GDM1 (cell line): Measurements from ENCODE around the gene CDK3.

ENCODE experiments used
- DNase-seq: peaks from one replicate; lab custom pipeline; 2025; lab: John Stamatoyannopoulos, UW

The CDK3 gene

GRCh38 chr17:75991396-75991795 lies 9.3 kb upstream of the CDK3 start:
- no peak for DNase-seq

- DNase-seq: no peak
Measured at GRCh38 chr17:75994802-75995370, 5.8 kb upstream of the CDK3 start.

GRCh38 chr17:75995385-75995925 lies 5.2 kb upstream of the CDK3 start:
- DNase-seq: no peak

GRCh38 chr17:75996665-75997590 lies 3.7 kb upstream of the CDK3 start:
- DNase-seq: peak; percentile 86

DNA sequence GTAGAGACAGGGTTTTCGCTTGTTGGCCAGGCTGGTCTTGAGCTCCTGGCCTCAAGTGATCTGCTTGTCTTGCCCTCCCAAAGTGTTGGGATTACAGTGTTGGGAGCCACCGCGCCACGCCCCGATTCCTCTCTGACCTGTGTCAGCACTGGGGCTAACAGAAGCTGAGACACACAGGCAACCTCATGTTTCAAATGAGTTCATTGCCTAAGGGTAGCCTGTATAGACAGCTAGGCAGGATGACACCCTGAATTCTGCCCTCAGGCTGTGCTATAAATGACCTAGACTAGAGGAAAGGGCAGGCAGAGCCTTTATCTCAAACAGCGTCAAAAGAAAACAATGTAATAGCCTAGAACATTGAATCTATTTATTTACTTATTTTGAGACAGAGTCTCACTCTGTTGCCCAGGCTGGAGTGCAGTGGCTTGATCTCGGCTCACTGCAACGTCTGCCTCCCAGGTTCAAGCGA lies 2.3 kb upstream of the CDK3 start:
- no peak for DNase-seq

DNA sequence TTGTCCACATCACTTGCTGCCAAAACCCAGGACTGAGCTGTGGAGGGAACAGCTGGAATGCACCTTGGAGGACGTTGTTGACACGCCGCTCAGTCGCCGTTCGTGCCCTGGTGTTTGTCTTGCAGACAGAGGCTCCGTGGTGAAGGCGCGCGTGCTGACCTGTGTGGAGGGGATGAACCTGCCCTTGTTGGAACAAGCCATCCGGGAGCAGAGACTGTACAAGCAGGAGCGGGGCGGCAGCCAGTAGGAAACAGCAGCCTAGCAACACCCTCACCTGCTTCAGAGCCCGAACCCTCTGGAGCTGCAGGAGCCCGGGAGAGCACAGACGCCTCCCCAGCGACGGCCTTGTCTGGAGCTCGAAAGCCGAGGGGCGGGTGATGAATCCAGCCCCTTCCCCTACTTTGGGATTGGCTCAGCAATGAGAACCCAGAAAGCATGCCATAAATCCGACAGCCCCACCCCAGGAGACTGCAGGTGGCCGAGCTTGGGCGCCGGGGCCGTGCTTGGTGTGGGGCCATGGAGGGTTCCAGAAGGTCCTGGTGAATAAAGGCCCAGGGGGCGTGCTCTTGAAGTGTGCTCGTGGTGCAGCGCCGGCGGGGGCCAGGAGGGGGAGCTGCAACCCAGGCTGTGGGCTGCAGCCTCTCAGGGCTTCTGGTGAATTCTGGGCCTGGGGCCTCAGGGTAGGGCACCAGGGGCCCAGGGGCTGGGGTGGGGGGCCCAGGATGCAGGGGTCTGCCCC lies 470 bp upstream of the CDK3 start:
- peak; percentile 60 for DNase-seq

DNA sequence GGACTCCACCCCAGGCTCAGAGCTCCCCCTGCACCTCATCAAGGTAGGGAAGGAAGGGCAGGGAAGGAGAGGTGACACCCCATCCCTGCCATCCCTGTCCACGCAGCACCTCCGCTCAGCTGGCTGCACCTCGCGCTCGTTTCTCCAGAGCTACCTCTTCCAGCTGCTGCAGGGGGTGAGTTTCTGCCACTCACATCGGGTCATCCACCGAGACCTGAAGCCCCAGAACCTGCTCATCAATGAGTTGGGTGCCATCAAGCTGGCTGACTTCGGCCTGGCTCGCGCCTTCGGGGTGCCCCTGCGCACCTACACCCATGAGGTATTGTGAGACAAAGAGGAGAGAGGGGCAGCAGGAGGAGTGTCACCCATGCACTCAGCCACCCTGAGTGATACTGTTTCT lies 1.4 kb downstream of the CDK3 start:
- DNase-seq: no peak

GRCh38 chr17:76003915-76004314 lies 3.3 kb downstream of the CDK3 start:
- DNase-seq: no peak

DNA sequence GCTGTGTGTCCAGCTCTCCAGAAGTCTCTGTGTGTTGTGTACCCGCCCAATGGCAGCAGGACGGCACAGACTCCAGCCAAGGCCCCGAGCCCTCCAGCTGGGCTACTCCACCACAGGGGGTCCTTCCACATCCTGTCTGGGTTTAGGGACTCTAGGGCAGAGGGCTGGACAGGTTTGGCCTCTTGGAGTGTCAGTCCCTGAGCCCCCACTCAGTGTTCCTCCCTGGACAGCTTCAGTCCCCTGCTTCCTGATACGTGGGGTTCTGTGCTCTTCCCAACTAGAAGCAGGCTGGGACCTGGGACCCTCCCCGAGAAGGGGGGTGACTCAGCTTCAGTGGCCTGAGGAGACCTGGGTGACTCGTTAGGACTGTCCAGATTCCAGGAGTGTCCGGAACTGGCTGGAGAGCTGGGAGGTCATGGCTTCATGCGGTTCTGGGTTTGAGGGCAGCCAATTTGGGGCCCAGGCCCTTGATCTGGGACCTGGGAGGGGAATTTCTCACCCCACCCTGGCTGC lies 4.2 kb downstream of the CDK3 start:
- no peak for DNase-seq

- DNase-seq: peak; percentile 40
Measured at GRCh38 chr17:76005263-76006149, 4.9 kb downstream of the CDK3 start.

GRCh38 chr17:76007131-76007849 lies 6.6 kb downstream of the CDK3 start:
- DNase-seq: no peak

DNA sequence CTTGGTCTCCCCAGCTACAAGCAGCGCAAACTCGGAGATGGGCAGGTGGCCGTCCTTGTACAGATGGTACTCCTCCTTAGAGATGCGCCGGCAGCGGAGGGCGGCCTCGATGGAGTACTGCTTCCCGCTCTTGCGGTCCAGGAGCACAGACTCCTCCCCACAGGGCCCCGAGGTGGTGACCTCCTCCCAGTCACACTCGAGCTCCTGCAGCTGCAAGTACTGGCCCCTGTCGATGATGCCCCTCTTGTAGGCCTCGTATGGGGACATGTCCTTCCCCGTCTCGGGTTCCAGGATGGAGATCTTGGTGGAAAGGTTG lies 7.2 kb downstream of the CDK3 start:
- no peak for DNase-seq

DNA sequence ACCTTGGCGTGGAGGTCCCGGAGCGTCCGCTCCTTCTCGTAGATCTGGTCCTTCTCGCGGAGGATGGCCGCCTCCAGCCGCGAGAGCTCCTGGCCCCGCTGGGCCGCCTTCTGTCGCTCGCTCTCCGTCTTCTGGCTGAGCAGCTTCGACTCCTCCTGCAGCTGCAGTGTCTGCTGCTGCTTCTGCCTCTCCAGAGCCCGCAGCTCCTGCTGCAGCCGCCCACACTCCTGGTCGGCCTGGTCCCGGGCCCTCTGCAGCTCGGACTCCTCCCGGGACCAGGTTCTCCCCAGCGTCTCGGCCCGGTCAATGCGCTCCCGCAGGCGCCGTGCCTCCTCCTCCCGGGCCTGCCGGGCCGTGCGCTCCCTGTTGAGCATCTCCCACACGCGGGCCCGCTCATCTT lies 7.6 kb downstream of the CDK3 start:
- no peak for DNase-seq

DNA sequence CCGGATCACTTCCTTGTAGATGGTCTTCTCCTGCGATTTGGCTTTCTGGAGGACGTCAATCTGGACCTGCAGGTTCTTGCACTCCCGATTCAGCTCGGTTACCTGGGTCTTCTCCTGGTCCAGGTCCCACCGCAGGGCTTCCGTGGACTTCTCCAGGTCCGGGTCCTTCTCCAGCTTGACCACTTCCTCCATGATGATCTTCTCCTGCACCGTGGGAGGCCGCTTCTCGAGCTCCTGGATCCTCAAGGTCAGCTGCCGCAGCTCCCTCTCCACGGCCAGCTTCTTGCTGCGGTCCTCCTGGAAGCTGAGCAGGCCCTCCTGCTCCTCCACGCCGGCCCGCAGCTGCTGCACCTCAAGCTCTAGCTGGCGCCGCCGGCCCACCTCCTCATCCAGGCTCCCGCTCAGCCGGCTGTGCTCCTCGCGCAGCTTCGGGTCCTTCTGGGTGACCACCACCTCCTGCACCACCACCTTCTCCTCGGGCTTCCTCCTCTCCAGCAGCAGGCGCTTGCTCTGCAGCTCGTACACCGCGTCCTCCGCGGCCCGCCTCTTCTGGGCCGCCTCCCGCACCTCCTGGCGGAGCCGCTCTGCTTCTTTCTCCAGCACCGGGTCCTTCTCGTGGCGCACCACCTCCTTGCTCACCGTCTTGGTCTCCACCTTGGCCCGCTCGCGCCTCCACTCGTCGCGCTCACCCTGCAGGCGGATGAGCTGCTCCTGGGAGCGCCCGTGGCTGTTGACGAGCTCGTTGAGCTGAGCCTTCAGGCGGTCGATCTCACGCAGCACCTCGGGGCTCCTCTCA lies 8.2 kb downstream of the CDK3 start:
- DNase-seq: no peak

- no peak for DNase-seq
Measured at GRCh38 chr17:76009447-76009846, 8.8 kb downstream of the CDK3 start.

DNA sequence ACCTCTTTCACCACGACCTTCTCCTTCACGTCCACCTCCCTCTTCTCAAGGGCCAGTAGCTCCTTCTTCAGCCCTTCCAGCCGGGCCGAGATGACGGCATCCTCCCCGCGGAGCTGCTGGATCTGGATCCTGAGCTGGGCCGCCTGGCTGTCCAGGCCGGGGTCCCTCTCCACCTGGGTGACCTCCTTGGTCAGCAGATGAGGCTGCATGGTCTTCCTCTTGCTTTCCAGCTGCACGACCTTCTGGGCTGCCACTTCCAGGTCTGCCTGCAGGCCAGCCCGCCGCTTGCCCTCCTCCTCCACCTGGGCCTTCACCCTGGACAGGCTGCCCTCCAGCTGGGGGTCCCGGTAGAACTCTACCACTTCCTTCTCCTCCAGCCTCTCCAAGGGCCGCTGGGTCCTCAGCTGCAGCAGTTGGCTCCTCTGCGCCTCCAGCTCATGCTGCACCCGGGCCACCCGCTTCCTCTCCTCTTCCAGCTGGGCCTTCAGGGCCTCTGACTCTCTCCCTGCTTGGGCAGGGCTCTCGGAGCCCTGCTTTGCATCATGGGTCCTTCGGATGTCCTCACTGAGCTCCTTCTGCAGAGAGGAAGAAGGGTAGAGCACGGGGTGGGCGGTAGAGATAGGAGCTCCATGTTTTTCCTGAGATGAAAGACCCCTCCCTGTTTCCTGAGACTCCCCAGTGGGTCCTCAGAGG lies 9.5 kb downstream of the CDK3 start:
- no peak for DNase-seq

DNA sequence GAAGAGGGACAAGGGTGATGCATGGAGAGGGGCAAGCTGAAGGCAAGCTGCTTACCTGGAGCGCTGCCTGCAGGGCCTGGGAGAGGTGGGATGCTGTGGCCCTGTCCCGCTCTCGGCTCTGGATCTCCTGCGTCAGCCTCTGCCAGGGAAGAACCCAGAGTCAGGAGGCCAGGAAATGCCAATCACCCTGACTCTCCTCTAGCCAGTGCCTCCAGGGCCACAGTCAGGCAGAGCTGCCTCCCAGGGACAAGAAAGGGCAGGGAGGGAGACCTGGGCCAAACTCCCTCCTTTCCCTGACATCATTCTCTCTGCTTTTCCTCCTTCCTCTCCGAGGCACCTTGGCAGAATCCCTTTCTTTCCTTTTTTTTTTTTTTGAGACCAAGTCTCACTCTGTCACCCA lies 11.3 kb downstream of the CDK3 start:
- DNase-seq: no peak

- no peak for DNase-seq
Measured at GRCh38 chr17:76013377-76013932, 12.8 kb downstream of the CDK3 start.
